Endothelial cell of umbilical vein (primary cell): ENCODE measurements around the gene NFU1. TPM values are rescaled to one million over a fixed set of nuclear protein-coding genes. Genes with fewer than 3 reads are reported as not detected.

Experiments used
- BruUV-seq: library from RNA; stranded (reverse); fragments of 400-500 nt; replicated peaks from 2 replicates; lab custom pipeline; 2021; lab: Mats Ljungman, UMichigan
- CTCF ChIA-PET: fragments of 300-600, 350-600 bp; sonication (Branson Sonifier 250); formaldehyde crosslinking; loops from one replicate; lab custom pipeline; 2021; ENCODE audit warnings: antibody characterized with exemption, inconsistent platforms; lab: Charles Lee
- POLR2A ChIA-PET: fragments of 300-600, 350-600 bp; sonication (Branson Sonifier 250); formaldehyde crosslinking; loops from one replicate; lab custom pipeline; 2021; ENCODE audit warnings: antibody characterized with exemption, inconsistent platforms; lab: Charles Lee
- DNase-seq: peaks from one replicate; pipeline ENCODE4 v3.0.0-alpha.2; 2011; ENCODE audit warnings: low read depth, low spot score
- FAIRE-seq: peaks from 2 replicates; lab custom pipeline; 2011; peaks lifted over from hg19 to GRCh38; lab: Jason Lieb, UNC
- H2AFZ ChIP-seq: 2 replicates; pipeline ENCODE4 v1.6.0; 2012; ENCODE audit warnings: low read depth, low read length, control low read depth, inconsistent platforms
- H3K27ac ChIP-seq: 2 replicates; pipeline ENCODE4 v1.5.1; 2011; ENCODE audit warnings: low read depth, mild to moderate bottlenecking, control low read depth, low read length, moderate library complexity; ENCODE audit not compliant: insufficient read depth
- H3K27me3 ChIP-seq, 2 experiments: 2 replicates each; pipeline versions ENCODE4 v1.6.0 to v1.6.1; 2011; ENCODE audit warnings: low read length in 2 of 2, mixed read lengths in 1 of 2; ENCODE audit not compliant: control insufficient read depth in 2 of 2, insufficient read depth in 2 of 2
- H3K36me3 ChIP-seq, 2 experiments: 2 replicates in 1 of 2; 3 replicates in 1 of 2; pipeline ENCODE4 v1.5.1; 2011; ENCODE audit warnings: low read length in 2 of 2, mild to moderate bottlenecking in 1 of 2, moderate library complexity in 1 of 2; ENCODE audit not compliant: control insufficient read depth in 2 of 2, insufficient read depth in 2 of 2; ENCODE audit errors: extremely low read depth in 1 of 2
- H3K4me1 ChIP-seq: 3 replicates; pipeline ENCODE4 v1.5.1; 2011; ENCODE audit warnings: mild to moderate bottlenecking, low read length; ENCODE audit not compliant: control insufficient read depth, insufficient read depth; ENCODE audit errors: extremely low read depth
- H3K4me2 ChIP-seq: 2 replicates; pipeline ENCODE4 v1.6.1; 2011; ENCODE audit warnings: low read length, control low read depth, mixed read lengths; ENCODE audit not compliant: insufficient read depth
- H3K4me3 ChIP-seq, 3 experiments: fragments of 200-600 bp in 1 of 3; sonication (generic), shearing (Covaris generic) in 1 of 3; replicated peaks in 1 of 3; 2 replicates each; pipeline ENCODE4 v1.5.1; 2011 to 2016; ENCODE audit warnings: control low read depth in 3 of 3, low read length in 3 of 3, mild to moderate bottlenecking in 2 of 3, inconsistent platforms in 1 of 3, low read depth in 1 of 3, moderate library complexity in 1 of 3; ENCODE audit not compliant: insufficient read depth in 1 of 3
- H3K79me2 ChIP-seq: 2 replicates; pipeline ENCODE4 v1.6.0; 2012; ENCODE audit warnings: low read length, inconsistent platforms; ENCODE audit not compliant: control insufficient read depth, insufficient read depth
- H3K9ac ChIP-seq: replicated peaks from 2 replicates; pipeline ENCODE3; 2011; ENCODE audit warnings: low read length, control low read depth; ENCODE audit not compliant: insufficient read depth; ENCODE audit errors: extremely low read depth
- H3K9me1 ChIP-seq: replicated peaks from 3 replicates; pipeline ENCODE4 v1.6.0; 2011; ENCODE audit warnings: mild to moderate bottlenecking, low read length; ENCODE audit not compliant: control insufficient read depth, insufficient read depth; ENCODE audit errors: extremely low read depth
- H3K9me3 ChIP-seq: replicated peaks from 2 replicates; pipeline ENCODE4 v1.5.1; 2012; ENCODE audit warnings: low read length, inconsistent platforms; ENCODE audit not compliant: control insufficient read depth, insufficient read depth
- H4K20me1 ChIP-seq: replicated peaks from 2 replicates; pipeline ENCODE3; 2011; ENCODE audit warnings: mild to moderate bottlenecking, low read length; ENCODE audit not compliant: control insufficient read depth, insufficient read depth; ENCODE audit errors: extremely low read depth
- CTCF ChIP-seq, 2 donors: IDR thresholded peaks; 1 replicate in 1 of 2; 2 replicates in 1 of 2; pipeline ENCODE4 v1.5.1; 2011; ENCODE audit warnings: low read length in 2 of 2, mild to moderate bottlenecking in 2 of 2, moderate library complexity in 2 of 2, control low read depth in 1 of 2, inconsistent platforms in 1 of 2, low read depth in 1 of 2; ENCODE audit not compliant: insufficient read depth in 1 of 2; ENCODE audit errors: extremely low read depth in 1 of 2
- FOS ChIP-seq: IDR thresholded peaks from 2 replicates; pipeline ENCODE4 v1.6.1; 2011; ENCODE audit warnings: mild to moderate bottlenecking, low read length, moderate library complexity, borderline replicate concordance; ENCODE audit not compliant: insufficient read depth
- GATA2 ChIP-seq: IDR thresholded peaks from 2 replicates; pipeline ENCODE4 v1.7.0; 2011; ENCODE audit warnings: low read depth, mild to moderate bottlenecking, moderate library complexity, mixed read lengths, low read length; ENCODE audit not compliant: insufficient read length, insufficient read depth
- JUN ChIP-seq: IDR thresholded peaks from 2 replicates; pipeline ENCODE4 v1.6.1; 2011; ENCODE audit warnings: borderline replicate concordance, low read depth; ENCODE audit not compliant: insufficient read length, insufficient read depth
- MAX ChIP-seq: IDR thresholded peaks from 2 replicates; pipeline ENCODE4 v1.6.1; 2011; ENCODE audit not compliant: insufficient read depth, insufficient read length
- MYC ChIP-seq: IDR thresholded peaks from one replicate; pipeline ENCODE4 v1.6.1; 2011; ENCODE audit warnings: mild to moderate bottlenecking, low read depth, low read length
- POLR2A ChIP-seq: IDR thresholded peaks from 2 replicates; pipeline ENCODE4 v1.6.1; 2012; ENCODE audit warnings: low read depth, mild to moderate bottlenecking, control low read depth, low read length
- POLR2AphosphoS5 ChIP-seq: IDR thresholded peaks from 2 replicates; pipeline ENCODE4 v1.6.1; 2012; ENCODE audit warnings: low read depth, mild to moderate bottlenecking, control low read depth, low read length, moderate library complexity; ENCODE audit not compliant: insufficient read depth
- dilution Hi-C: fragments of 300-500 bp; cut with MboI; formaldehyde crosslinking; loops from one replicate; pipeline ENCODE4 v1.15.0; 2019; ENCODE audit warnings: low sequenced_read_pairs; ENCODE audit not compliant: extremely low pct_ligation_motif_present
- intact Hi-C: fragments of 100-400 bp; cut with micrococcal nuclease; formaldehyde crosslinking; loops from one replicate; pipeline ENCODE4 v1.10.0; 2022
- polyA plus RNA-seq, 4 experiments: library from polyadenylated mRNA; depleted of rRNA in 3 of 4; stranded (reverse) in 3 of 4; unstranded in 1 of 4; fragments of >200 nt; gene quantifications; 2 replicates each; pipeline versions ENCODE4 v1.2.1 to v1.2.3, GENCODE V29; 2011 to 2012; ENCODE audit warnings: missing spikeins in 1 of 4
- total RNA-seq: library from RNA; stranded (reverse); gene quantifications from 2 replicates; pipeline ENCODE4 v1.2.3, GENCODE V29; 2021

Gene NFU1
- total and polyA plus RNA-seq, 2 donors (not counting 3 experiments of a cell fraction or from before 2014, with no cell fraction given): 19.6 to 49.7 TPM

GRCh38 chr2:69428981-69429380 is 8.3 kb downstream of the NFU1 start:
- Histone ChIP-seq H3K9me3 (no peaks in the 10 kb centered on the region), H3K79me2 (no peaks in the 10 kb centered on the region), H3K4me3 (no peak overlapping the region), H4K20me1 (no peaks in the 10 kb centered on the region), H3K36me3 (peaks cover 5 to 8% of the 10 kb centered on the region in 2 experiments), H3K27me3 (no peaks in the 10 kb centered on the region), H3K9me1 (no peaks in the 10 kb centered on the region), H2AFZ (no peak overlapping the region), H3K27ac (no peak overlapping the region), H3K4me2 (no peak overlapping the region), H3K4me1 (no peaks in the 10 kb centered on the region), H3K9ac (no peak overlapping the region)
- FAIRE-seq (no peak), DNase-seq (no peak)
- intact Hi-C loops (no loop called here), dilution Hi-C loops (no loop called here)
- ChIA-PET POLR2A (interaction anchor here (1.3 kb wide), 1 partner anchor 8 kb away, joined by 3 read pairs; the partner anchor contains the start of gene NFU1), CTCF (interaction anchor here (1.0 to 1.2 kb wide), 2 partner anchors 38 to 388 kb away, joined by 3 read pairs; no protein-coding TSS in a partner anchor)
- no peak for TF ChIP-seq MYC
- no peak for TF ChIP-seq JUN
- no peak for TF ChIP-seq POLR2AphosphoS5
- TF ChIP-seq FOS: no peak
- no peak for TF ChIP-seq MAX
- TF ChIP-seq POLR2A: no peak
- no peak for TF ChIP-seq GATA2
- TF ChIP-seq CTCF (IDR thresholded peaks at IDR 0.05; ENCODE audit: extremely low read depth in 1 of 2, insufficient read depth in 1 of 2, low read depth in 1 of 2, low read length in 2 of 2): no peak
- no TSS peak for BruUV-seq
